ENCODE data around the gene STX10. TPM values are rescaled to one million over a fixed set of nuclear protein-coding genes. Genes with fewer than 3 reads are reported as not detected.
A peak's percentile ranks its signal among the peaks of the same experiment; 100 is the strongest.

The STX10 gene
- total and polyA plus RNA-seq, 9 of the 15 experiments (the other 6 are each of a cell fraction or from before 2014, with no cell fraction given), result 0.51 to 66.3 (median 31.0) TPM

DNA sequence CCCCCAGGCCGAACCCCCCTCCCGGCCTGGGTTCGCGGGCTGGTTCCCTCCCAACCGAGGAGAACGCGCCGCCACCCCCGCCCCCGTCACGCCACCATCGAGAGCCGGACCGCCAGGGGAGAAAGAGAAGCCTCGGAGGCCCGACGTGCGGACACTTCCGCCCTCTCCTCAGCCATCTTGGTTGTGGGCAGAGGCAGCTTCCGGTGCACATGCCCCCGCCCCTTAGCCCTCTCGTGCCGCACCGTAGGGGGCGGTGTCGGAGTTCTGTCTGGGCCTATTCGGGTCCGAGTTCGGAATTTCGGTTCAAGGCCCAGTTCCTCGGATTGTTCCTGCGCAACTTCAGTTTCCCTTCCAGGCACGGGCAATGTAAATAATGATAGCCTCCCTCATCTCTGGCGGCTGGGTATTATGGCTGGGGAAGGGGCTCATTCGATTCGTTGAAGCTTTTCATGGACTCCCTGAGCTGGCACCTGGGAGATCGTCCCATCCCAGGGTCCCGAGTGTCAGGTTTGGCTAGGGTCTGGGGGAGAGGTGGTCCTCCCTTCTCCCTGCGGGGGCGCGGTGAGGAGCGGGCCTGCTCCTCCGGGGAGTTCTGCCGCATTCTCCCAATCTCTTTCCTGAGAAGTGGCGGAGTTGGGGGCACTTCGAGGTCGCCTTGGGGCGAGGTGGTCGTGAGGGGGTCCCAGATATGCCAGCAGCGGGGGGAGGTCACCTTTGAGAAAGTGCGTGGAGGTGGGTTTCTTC lies at the start of gene STX10, which contains the start of gene IER2 (continued):
- TF ChIP-seq, protein P1, sequence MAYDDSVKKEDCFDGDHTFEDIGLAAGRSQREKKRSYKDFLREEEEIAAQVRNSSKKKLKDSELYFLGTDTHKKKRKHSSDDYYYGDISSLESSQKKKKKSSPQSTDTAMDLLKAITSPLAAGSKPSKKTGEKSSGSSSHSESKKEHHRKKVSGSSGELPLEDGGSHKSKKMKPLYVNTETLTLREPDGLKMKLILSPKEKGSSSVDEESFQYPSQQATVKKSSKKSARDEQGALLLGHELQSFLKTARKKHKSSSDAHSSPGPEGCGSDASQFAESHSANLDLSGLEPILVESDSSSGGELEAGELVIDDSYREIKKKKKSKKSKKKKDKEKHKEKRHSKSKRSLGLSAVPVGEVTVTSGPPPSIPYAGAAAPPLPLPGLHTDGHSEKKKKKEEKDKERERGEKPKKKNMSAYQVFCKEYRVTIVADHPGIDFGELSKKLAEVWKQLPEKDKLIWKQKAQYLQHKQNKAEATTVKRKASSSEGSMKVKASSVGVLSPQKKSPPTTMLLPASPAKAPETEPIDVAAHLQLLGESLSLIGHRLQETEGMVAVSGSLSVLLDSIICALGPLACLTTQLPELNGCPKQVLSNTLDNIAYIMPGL (CRISPR knock-in tag; IDR thresholded peaks at IDR 0.05), result no peak
- TF ChIP-seq, protein P2, sequence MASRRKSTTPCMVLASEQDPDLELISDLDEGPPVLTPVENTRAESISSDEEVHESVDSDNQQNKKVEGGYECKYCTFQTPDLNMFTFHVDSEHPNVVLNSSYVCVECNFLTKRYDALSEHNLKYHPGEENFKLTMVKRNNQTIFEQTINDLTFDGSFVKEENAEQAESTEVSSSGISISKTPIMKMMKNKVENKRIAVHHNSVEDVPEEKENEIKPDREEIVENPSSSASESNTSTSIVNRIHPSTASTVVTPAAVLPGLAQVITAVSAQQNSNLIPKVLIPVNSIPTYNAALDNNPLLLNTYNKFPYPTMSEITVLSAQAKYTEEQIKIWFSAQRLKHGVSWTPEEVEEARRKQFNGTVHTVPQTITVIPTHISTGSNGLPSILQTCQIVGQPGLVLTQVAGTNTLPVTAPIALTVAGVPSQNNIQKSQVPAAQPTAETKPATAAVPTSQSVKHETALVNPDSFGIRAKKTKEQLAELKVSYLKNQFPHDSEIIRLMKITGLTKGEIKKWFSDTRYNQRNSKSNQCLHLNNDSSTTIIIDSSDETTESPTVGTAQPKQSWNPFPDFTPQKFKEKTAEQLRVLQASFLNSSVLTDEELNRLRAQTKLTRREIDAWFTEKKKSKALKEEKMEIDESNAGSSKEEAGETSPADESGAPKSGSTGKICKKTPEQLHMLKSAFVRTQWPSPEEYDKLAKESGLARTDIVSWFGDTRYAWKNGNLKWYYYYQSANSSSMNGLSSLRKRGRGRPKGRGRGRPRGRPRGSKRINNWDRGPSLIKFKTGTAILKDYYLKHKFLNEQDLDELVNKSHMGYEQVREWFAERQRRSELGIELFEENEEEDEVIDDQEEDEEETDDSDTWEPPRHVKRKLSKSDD (conservative IDR thresholded peaks at IDR 0.05; ENCODE audit: low read length), result no peak; the same call in 1 of the 2 replicates
- TF ChIP-seq, protein P3, sequence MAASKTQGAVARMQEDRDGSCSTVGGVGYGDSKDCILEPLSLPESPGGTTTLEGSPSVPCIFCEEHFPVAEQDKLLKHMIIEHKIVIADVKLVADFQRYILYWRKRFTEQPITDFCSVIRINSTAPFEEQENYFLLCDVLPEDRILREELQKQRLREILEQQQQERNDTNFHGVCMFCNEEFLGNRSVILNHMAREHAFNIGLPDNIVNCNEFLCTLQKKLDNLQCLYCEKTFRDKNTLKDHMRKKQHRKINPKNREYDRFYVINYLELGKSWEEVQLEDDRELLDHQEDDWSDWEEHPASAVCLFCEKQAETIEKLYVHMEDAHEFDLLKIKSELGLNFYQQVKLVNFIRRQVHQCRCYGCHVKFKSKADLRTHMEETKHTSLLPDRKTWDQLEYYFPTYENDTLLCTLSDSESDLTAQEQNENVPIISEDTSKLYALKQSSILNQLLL (CRISPR knock-in tag; IDR thresholded peaks at IDR 0.05; ENCODE audit: borderline replicate concordance), result no peak
- TF ChIP-seq, protein P4, sequence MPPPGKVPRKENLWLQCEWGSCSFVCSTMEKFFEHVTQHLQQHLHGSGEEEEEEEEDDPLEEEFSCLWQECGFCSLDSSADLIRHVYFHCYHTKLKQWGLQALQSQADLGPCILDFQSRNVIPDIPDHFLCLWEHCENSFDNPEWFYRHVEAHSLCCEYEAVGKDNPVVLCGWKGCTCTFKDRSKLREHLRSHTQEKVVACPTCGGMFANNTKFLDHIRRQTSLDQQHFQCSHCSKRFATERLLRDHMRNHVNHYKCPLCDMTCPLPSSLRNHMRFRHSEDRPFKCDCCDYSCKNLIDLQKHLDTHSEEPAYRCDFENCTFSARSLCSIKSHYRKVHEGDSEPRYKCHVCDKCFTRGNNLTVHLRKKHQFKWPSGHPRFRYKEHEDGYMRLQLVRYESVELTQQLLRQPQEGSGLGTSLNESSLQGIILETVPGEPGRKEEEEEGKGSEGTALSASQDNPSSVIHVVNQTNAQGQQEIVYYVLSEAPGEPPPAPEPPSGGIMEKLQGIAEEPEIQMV (tag; conservative IDR thresholded peaks at IDR 0.05; ENCODE audit: low read depth), result no peak
- TF ChIP-seq TSC22D4 (tag; IDR thresholded peaks at IDR 0.05) (no peak), SRSF1 (IDR thresholded peaks at IDR 0.05; ENCODE audit: low read depth, low read length) (no peak), DACH1 (IDR thresholded peaks at IDR 0.05; ENCODE audit: partially characterized antibody) (peak; percentile 27), ARID2 (IDR thresholded peaks at IDR 0.05) (no peak), ZNF778 (CRISPR knock-in tag; IDR thresholded peaks at IDR 0.05) (no peak)
- TF ChIP-seq, protein P5, sequence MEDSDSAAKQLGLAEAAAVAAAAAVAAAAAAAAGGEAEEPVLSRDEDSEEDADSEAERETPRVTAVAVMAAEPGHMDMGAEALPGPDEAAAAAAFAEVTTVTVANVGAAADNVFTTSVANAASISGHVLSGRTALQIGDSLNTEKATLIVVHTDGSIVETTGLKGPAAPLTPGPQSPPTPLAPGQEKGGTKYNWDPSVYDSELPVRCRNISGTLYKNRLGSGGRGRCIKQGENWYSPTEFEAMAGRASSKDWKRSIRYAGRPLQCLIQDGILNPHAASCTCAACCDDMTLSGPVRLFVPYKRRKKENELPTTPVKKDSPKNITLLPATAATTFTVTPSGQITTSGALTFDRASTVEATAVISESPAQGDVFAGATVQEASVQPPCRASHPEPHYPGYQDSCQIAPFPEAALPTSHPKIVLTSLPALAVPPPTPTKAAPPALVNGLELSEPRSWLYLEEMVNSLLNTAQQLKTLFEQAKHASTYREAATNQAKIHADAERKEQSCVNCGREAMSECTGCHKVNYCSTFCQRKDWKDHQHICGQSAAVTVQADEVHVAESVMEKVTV (CRISPR knock-in tag; IDR thresholded peaks at IDR 0.05), result no peak
- TF ChIP-seq, protein P6, sequence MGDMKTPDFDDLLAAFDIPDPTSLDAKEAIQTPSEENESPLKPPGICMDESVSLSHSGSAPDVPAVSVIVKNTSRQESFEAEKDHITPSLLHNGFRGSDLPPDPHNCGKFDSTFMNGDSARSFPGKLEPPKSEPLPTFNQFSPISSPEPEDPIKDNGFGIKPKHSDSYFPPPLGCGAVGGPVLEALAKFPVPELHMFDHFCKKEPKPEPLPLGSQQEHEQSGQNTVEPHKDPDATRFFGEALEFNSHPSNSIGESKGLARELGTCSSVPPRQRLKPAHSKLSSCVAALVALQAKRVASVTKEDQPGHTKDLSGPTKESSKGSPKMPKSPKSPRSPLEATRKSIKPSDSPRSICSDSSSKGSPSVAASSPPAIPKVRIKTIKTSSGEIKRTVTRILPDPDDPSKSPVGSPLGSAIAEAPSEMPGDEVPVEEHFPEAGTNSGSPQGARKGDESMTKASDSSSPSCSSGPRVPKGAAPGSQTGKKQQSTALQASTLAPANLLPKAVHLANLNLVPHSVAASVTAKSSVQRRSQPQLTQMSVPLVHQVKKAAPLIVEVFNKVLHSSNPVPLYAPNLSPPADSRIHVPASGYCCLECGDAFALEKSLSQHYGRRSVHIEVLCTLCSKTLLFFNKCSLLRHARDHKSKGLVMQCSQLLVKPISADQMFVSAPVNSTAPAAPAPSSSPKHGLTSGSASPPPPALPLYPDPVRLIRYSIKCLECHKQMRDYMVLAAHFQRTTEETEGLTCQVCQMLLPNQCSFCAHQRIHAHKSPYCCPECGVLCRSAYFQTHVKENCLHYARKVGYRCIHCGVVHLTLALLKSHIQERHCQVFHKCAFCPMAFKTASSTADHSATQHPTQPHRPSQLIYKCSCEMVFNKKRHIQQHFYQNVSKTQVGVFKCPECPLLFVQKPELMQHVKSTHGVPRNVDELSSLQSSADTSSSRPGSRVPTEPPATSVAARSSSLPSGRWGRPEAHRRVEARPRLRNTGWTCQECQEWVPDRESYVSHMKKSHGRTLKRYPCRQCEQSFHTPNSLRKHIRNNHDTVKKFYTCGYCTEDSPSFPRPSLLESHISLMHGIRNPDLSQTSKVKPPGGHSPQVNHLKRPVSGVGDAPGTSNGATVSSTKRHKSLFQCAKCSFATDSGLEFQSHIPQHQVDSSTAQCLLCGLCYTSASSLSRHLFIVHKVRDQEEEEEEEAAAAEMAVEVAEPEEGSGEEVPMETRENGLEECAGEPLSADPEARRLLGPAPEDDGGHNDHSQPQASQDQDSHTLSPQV (IDR thresholded peaks at IDR 0.05), result no peak

Measured in K562 (cell line).